Measurements from ENCODE around the gene TRAF3IP1. TPM values are rescaled to one million over a fixed set of nuclear protein-coding genes. Genes with fewer than 3 reads are reported as not detected.

Gene TRAF3IP1
- total RNA-seq, 4 donors from 2014 or later, result 11.0 to 27.2 (median 13.4) TPM

GRCh38 chr2:238294046-238294392, 26.3 kb upstream of the TRAF3IP1 start:
- Histone ChIP-seq H3K27ac (peak overlapping the region in 1 of 4 donors; percentile 63), H3K4me1 (peaks cover 0 to 22% (median 4%) of the 10 kb centered on the region in 4 donors)
- TF ChIP-seq POLR2A (IDR thresholded peaks at IDR 0.05) (no peak), CTCF (IDR thresholded peaks at IDR 0.05) (no peak)

GRCh38 chr2:238294393-238295143, 25.8 kb upstream of the TRAF3IP1 start:
- Histone ChIP-seq H3K27me3 (no peaks in the 10 kb centered on the region), H3K27ac (peak overlapping the region in 1 of 4 donors; percentile 63), H3K36me3 (no peaks in the 10 kb centered on the region), H3K9me3 (no peaks in the 10 kb centered on the region), H3K4me3 (no peak overlapping the region), H3K4me1 (peaks cover 0 to 19% (median 2%) of the 10 kb centered on the region in 4 donors)
- DNase-seq, result peak in 2 of 3 donors; percentile 79 to 80
- no peak for TF ChIP-seq POLR2A (IDR thresholded peaks at IDR 0.05)
- TF ChIP-seq CTCF (IDR thresholded peaks at IDR 0.05), result no peak

More at GRCh38 chr2:238294046-238294392, 26.3 kb upstream of the TRAF3IP1 start:
- Histone ChIP-seq H3K4me3 (no peak overlapping the region), H3K9me3 (no peaks in the 10 kb centered on the region), H3K36me3 (no peaks in the 10 kb centered on the region), H3K27me3 (no peaks in the 10 kb centered on the region)
- no peak for DNase-seq

- peaks cover 0 to 24% (median 0%) of the 10 kb centered on the region in 4 donors for H3K4me1 ChIP-seq
- peak overlapping the region in 1 of 4 donors; percentile 63 for H3K27ac ChIP-seq
- TF ChIP-seq POLR2A (IDR thresholded peaks at IDR 0.05), result no peak
- no peak for TF ChIP-seq CTCF (IDR thresholded peaks at IDR 0.05)
Measured at GRCh38 chr2:238295144-238296112, 24.9 kb upstream of the TRAF3IP1 start.

GRCh38 chr2:238296638-238297457, 23.5 kb upstream of the TRAF3IP1 start:
- no peak overlapping the region for H3K27ac ChIP-seq
- TF ChIP-seq CTCF (IDR thresholded peaks at IDR 0.05), result no peak
- TF ChIP-seq POLR2A (IDR thresholded peaks at IDR 0.05), result no peak
- H3K36me3 ChIP-seq, result no peaks in the 10 kb centered on the region
- H3K4me3 ChIP-seq, result no peak overlapping the region
- no peaks in the 10 kb centered on the region for H3K9me3 ChIP-seq
- no peak for DNase-seq
- H3K4me1 ChIP-seq, result peaks cover 0 to 32% (median 0%) of the 10 kb centered on the region in 4 donors
- H3K27me3 ChIP-seq, result no peaks in the 10 kb centered on the region

More at GRCh38 chr2:238295144-238296112, 24.9 kb upstream of the TRAF3IP1 start:
- H3K27me3 ChIP-seq, result no peaks in the 10 kb centered on the region
- H3K9me3 ChIP-seq, result no peaks in the 10 kb centered on the region
- no peak overlapping the region for H3K4me3 ChIP-seq
- DNase-seq, result peak in 1 of 3 donors; percentile 14
- H3K36me3 ChIP-seq, result no peaks in the 10 kb centered on the region

- H3K4me1 ChIP-seq, result peaks cover 0 to 22% (median 0%) of the 10 kb centered on the region in 4 donors
- H3K27me3 ChIP-seq, result no peaks in the 10 kb centered on the region
- no peaks in the 10 kb centered on the region for H3K36me3 ChIP-seq
- DNase-seq, result no peak
- no peaks in the 10 kb centered on the region for H3K9me3 ChIP-seq
- TF ChIP-seq CTCF (IDR thresholded peaks at IDR 0.05) (no peak), POLR2A (IDR thresholded peaks at IDR 0.05) (no peak)
- peak overlapping the region in 1 of 4 donors; percentile 7 for H3K4me3 ChIP-seq
- peak overlapping the region in 3 of 4 donors; percentile 5 to 67 (median 56) for H3K27ac ChIP-seq
Measured at GRCh38 chr2:238299803-238300202, 20.5 kb upstream of the TRAF3IP1 start.
